GM13977 (cell line): ENCODE measurements around the gene MEST.
A peak's percentile ranks its signal among the peaks of the same experiment; 100 is the strongest.

Source experiments
- DNase-seq: peaks from one replicate; pipeline ENCODE4 v3.0.0; 2012; ENCODE audit warnings: low spot score
- in situ Hi-C: fragments of 300-500 bp; cut with MboI; formaldehyde crosslinking; loops from one replicate; pipeline ENCODE4 v1.12.0; 2022; ENCODE audit warnings: low sequenced_read_pairs, low pct_unique_long_range_greater_than_20kb, mixed read lengths, inconsistent platforms; ENCODE audit not compliant: unreplicated experiment
- TF ChIP-seq, protein P1 (sequence below): IDR thresholded peaks from 2 replicates; pipeline ENCODE4 v1.5.1; 2012; ENCODE audit warnings: mild to moderate bottlenecking, control low read depth; ENCODE audit not compliant: insufficient read depth; ENCODE audit errors: extremely low read depth, missing control alignments

Gene MEST

DNA sequence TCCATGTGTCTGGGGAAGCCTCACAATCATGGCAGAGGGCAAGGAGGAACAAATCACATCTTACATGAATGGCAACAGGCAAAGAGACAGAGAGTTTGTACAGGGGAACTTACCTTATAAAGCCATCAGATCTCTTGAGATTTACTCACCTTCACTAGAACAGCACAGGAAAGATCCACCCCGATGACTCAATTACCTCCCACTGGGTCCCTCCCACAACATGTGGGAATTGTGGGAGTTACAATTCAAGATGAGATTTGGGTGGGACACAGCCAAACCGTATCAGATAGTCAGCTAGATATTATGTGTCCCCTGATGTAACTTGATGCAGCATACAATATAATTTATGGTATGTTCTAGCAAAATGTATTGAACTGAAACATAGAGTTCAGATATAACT lies 36.9 kb upstream of the MEST start:
- no peak for DNase-seq
- in situ Hi-C loops = no loop called here
- TF ChIP-seq, protein P1, sequence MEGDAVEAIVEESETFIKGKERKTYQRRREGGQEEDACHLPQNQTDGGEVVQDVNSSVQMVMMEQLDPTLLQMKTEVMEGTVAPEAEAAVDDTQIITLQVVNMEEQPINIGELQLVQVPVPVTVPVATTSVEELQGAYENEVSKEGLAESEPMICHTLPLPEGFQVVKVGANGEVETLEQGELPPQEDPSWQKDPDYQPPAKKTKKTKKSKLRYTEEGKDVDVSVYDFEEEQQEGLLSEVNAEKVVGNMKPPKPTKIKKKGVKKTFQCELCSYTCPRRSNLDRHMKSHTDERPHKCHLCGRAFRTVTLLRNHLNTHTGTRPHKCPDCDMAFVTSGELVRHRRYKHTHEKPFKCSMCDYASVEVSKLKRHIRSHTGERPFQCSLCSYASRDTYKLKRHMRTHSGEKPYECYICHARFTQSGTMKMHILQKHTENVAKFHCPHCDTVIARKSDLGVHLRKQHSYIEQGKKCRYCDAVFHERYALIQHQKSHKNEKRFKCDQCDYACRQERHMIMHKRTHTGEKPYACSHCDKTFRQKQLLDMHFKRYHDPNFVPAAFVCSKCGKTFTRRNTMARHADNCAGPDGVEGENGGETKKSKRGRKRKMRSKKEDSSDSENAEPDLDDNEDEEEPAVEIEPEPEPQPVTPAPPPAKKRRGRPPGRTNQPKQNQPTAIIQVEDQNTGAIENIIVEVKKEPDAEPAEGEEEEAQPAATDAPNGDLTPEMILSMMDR = no peak

DNA sequence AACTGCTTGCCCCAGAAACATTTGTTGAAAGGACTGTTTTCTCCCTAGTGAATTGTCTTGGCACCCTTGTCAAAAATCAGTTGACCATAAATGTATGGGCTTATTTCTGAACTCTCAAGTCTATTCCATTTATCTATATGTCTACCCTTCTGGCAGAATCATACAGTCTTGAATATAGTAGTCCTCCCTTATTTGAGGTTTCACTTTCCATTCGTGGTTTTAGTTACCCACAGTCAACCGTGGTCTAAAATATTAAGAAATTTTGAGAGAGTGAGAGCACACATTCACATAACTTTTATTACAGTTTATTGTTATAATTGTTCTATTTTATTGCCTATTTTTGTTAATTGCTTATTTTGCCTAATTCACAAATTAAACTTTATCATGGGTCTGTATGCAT lies 33.6 kb upstream of the MEST start:
- peak; percentile 31 for DNase-seq
- TF ChIP-seq, protein P1 = no peak
- in situ Hi-C loops = no loop called here

DNA sequence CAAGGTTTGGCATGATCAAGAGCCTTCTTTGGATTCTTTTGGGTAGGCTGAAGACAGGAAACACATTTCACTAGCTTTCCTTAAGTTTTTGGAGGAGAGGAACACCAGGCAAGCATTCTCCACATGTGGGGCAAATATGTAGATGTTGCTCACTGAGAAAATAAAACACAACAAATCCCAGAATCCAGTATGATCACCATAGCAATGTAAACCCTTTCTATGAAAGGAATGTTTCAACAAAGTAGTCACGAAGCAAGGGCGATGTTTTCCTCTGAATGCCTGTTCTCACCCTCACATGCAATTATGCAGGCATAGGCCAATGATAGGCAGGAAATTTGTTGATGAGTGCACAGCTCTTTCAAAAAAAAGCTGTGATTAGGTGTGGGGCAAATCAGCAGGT lies 30.6 kb upstream of the MEST start:
- TF ChIP-seq, protein P1 = no peak
- no peak for DNase-seq
- in situ Hi-C loops = no loop called here

DNA sequence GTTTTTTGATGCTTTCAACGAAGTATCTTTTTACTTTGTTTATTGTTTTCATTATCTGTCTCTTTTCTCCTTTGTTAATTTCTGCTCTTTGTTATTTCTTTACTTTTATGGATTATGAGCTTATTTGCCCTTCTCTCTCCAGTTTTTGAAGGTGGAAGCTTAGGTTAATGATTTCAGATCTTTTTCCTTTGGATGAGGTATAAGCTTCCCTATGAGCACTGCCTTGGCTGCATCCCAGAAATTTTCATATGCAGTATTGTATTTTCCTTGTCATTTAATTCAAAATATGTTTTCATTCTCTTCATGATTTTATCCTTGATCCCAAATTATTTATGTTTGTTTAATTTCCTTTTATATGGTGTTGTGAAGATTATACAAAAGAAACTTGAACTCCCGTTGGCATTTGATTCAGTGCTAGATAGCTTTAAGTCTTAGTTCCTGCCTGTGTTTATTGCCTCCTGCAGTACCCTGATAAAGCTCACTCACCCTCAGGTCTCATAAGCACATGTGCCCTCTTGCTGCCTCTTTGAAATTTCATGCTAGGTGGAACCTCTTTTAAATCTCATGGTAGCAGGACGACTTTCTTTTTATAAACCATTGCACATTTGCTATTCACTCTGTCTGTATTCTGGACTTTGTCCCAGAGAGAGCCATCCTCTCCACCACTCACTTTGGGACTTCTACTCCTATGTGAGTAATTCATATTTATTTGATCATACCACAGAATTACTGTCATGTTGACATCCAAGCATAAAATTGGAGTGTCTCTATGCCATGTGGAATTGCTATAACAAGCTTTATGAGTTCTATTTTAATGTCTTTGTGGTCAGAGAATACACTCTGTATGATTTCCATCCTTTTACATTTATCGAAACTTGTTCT lies 28.1 kb upstream of the MEST start:
- TF ChIP-seq, protein P1 = no peak
- in situ Hi-C loops = no loop called here
- no peak for DNase-seq

DNA sequence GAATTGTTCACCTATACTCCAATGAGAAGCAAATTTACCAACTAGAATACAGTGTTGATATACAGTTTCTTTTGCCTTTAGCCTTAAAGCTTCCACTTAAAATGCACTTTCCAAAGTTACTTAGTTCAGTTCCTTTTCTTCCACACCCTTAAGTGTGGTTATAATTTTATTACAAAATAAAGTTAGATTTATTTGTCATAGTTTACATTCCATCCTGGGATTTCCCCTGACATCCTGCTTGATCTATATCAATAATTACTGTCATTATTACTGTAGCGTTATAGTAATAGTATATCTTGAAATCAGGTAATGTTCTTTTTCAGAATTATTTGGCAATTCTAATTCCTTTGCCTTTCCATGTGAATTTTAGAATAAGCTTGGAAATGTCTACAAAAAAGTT lies 23.3 kb upstream of the MEST start:
- TF ChIP-seq, protein P1 = no peak
- no peak for DNase-seq
- in situ Hi-C loops = no loop called here

DNA sequence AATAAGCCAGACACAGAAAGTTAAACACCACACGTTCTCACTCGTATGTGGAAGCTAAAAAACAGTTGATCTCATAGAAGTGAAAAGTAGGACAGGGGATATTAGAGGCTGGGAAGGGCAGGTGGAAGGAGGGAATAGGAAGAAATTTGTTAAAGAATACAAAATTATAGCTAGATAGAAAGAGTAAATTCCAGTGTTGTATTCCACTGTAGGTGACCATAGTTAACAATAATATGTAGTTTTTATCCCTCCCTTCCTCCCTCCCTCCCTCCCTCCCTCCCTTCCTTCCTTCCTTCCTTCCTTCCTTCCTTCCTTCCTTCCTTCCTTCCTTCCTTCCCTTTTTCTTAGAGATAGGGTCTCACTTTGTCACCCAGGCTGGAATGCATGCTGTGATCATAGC lies 19.9 kb upstream of the MEST start:
- in situ Hi-C loops = no loop called here
- no peak for DNase-seq
- TF ChIP-seq, protein P1 = no peak
